ENCODE results near the gene CRACDL.

CRACDL gene, protein sequence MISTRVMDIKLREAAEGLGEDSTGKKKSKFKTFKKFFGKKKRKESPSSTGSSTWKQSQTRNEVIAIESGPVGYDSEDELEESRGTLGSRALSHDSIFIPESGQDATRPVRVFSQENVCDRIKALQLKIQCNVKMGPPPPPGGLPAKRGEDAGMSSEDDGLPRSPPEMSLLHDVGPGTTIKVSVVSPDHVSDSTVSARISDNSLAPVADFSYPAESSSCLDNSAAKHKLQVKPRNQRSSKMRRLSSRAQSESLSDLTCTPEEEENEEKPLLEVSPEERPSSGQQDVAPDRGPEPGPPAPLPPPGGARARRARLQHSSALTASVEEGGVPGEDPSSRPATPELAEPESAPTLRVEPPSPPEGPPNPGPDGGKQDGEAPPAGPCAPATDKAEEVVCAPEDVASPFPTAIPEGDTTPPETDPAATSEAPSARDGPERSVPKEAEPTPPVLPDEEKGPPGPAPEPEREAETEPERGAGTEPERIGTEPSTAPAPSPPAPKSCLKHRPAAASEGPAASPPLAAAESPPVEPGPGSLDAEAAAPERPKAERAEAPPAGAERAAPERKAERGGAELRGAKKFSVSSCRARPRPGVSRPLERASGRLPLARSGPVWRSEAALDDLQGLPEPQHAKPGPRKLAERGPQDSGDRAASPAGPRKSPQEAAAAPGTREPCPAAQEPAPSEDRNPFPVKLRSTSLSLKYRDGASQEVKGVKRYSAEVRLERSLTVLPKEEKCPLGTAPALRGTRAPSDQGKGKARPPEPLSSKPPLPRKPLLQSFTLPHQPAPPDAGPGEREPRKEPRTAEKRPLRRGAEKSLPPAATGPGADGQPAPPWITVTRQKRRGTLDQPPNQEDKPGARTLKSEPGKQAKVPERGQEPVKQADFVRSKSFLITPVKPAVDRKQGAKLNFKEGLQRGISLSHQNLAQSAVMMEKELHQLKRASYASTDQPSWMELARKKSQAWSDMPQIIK

DNA sequence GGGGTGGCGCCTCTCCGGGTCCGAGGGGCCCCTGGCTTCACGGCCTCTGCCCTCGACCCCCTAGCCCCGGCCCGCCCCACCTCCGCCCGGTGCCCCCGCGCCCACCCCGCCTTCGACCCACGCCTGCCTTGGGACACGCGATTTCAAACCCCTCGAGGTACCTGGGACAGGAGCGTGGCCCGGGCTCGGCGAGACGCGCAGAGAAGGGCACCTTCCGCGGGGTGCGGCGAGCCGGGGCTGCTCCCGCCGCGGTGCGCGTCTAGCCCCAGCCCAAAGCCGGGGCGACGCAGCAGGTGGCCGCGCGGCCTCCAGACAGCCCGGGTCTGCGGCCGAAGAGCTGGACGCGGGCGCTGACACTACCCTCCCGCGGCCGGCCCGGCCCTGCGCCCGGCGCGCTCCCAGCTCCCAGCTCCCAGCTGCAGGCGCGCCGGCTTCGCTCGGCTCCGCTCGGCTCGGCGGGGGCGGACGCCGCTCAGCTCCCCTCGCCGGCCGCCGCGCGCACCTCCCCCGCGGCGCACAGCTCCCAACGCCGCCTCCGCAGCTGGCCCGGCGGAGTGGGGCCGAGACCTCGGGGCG is at the start of gene CRACDL:
TSS of gene CRACDL (minus strand) at position 449 of the 576 bp plus-strand sequence. CDS start 89,425 bp downstream, outside the sequence.
- DNase-seq (ENCODE audit: low read depth), result no peak

DNA sequence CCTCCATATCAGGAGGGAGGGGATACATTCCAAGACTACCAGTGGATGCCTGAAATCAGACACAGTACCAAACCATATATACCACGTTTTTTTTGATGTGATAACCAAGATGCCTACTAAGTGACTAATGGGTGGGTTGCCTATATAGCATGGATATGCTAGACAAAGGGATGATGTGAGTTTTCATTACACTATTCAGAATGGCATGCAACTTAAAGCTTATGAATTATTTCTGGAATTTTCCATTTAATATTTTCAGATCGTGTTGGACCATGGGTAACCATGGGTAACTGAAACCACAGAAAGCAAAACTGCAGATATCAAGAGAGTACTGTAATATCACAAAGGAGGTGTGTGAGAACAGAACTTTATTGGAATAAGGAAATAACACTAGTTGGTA is 39.6 kb upstream of the CRACDL start:
- DNase-seq (ENCODE audit: low read depth), result no peak

DNA sequence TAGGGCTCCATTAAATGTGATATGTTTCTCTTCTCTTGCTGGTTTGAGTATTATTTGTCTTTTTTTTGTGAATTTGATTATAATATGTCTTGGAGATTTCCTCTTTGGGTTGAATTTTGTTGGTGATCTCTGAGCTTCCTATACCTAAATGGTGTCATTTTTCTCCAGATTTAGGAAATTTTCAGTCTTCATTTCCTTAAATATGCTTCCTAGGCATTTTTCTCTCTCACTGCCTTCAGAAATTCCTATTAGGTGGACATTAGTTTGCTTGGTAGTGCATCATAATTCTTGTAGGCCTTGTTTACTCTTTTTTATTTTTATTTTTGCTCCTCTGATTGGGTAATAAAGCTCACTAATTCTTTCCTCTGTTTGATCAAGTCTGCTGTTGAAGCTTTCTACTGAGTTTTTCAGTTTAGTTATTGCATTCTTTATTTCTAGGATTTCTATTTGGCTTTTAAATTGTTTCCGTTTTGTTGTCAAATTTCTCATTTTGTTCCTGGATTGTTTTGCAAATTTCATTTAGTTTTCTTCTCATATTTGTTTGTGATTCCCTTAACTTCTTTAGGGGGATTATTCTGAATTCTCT is 36.6 kb upstream of the CRACDL start:
- DNase-seq (ENCODE audit: low read depth), result no peak

DNA sequence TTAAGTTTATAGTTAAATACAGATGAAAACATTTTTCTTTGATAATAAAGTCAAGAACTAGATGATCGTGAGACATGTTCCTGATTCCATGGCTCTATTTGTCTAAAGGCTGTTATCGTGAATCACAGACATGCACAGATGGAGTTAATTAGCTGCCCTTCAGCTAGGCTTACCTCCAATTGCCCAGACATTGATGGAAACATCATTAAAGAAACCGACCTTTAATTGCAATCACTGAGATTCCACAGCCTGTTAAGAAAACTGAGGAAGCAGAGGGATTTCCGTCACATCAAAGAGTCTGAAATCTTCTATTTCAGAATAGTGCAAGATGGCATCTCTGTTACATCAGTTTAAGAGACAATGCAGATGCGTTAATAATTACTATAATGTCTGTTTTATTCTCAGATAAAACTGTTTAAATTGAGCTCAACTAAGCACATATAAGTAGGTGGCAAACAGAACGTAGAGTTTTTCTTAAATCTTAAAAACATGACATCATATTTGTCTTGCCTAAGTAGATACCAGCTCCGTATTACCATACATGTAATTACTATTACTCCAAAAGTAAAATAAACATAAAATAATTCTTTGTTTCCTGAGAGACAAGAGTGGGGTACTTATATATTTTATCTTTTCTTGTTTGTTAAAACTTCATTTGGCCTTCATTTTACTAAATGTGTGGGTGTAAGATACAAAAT is 23.9 kb upstream of the CRACDL start:
- DNase-seq (ENCODE audit: low read depth), result no peak

DNA sequence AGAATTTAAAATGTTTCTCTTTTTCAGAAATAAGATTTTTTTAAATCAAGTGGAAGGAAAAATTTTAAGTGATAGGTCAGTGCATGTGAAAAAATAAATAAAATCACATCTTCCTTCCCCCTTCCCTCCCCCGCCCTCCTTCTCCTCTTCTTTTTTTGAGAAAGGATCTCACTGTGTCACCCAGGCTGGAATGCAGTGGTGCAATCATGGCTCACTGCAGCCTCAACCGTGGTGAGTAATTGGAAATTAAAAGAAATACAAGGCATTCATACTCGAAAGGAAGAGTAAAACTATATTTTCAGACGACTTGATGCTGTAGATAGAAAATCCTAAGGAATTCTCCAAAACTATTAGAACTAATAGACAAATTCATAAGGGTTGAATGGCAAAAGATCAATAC is 16.9 kb upstream of the CRACDL start:
- no peak for DNase-seq (ENCODE audit: low read depth)

DNA sequence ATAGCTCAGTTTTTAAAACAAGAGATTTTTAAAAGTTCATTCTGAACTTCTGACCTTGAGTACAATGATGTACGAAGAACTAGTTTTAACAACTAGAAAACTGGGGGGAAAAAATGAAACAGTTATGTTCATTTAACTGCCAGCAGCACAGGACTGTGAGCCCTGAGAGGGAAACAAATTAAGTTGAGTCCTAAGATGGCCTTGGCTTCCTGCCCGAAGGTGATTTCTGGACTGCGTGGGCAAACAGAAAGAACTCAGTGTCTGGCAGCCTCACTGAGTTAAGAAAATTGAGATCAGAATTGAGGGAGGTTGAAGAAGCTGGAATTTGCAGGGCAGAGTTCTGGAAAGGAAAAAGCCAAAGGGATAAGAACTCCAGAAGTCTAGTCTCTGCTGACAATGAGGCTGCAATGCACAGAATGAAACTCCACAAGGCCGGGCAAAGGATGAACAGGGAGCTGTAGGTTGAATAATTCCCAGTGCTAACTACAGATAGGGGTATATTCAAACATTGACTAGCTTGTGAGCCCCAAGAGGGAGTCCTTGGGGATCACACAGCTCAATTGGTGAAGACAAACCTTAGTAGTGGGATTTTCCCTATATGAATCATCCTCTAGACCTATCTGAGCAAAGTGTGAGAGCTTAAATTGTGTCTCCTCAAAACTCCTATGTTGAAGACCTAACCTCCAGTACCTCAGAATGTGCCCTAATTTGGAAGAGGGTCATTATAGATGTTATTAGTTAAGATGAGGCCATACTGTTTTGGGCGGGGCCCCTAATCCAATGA is 13.1 kb upstream of the CRACDL start:
- no peak for DNase-seq (ENCODE audit: low read depth)

DNA sequence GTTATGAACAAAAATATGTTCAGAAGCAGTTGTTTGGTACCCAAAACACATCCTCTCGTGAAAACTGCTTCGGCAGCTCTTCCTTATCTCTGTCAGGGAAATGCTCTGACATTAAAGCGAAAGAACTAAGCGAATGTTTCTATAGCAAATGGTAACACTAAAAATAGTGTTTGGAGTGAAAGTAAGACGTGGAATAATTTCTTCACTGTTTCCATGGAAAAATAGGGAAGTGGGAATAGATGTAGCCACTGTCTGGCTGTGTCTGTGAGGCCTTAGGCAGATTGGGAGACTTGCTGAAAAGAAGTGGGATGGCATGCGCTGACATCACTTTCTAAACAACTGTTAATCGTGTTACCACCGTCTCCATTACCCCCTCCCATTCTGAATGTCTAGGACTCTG is 11.5 kb upstream of the CRACDL start:
- no peak for DNase-seq (ENCODE audit: low read depth)

DNA sequence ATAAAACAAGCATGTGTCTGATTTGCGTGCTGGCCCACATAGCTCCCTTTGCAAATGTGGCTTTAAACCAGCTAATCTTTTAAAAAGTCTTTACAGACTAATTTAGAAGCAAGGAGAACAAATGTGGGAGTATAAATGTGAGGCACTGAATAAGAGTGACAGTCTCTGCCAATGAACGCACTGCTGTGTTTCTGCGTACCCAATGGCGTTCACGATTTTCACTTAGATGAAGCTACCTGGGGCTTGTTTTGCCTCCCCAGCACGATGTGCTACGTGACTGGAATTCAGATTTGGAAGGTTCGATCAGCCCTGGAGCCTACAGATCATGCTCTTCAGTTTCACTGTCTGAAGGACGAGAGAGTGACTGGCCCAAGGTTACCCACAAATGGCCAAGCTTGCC is 10.8 kb upstream of the CRACDL start:
- no peak for DNase-seq (ENCODE audit: low read depth)

DNA sequence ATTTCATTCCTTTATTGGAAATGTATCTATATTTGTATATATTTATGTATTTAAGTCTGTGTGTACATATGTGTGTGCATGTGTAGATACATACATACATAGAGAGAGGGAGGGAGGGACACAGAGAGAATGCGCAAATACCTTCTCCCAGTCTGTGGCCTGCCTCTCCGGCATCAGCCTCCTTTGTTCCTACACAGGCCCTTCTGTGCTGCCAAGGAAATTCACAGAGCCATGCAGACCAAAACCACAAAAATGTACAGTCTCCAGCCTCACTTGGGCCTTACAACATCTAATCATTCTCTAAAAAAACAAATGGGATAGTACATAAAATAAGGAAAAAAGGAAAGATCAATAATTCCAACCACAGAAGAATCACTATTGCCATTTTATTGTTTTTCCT is 8.8 kb upstream of the CRACDL start:
- no peak for DNase-seq (ENCODE audit: low read depth)

DNA sequence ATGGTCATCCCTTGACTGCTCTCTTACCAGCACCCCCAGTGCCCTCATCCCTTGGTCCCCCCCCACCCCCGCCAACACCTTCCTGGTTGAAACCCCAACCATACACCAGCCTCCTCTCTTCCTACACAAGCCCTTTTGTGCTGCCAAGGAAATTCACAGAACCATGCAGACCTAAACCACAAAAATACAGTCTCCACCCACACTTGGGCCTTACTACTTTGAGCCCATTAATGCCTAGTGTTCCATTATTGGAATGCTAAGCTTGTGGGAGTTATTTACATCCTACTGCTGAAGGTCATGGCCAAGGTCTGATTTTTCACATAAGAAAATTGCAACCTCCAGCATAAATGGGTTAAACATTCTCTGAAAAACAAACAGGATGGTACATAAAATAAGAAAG is 4.1 kb upstream of the CRACDL start:
- no peak for DNase-seq (ENCODE audit: low read depth)

DNA sequence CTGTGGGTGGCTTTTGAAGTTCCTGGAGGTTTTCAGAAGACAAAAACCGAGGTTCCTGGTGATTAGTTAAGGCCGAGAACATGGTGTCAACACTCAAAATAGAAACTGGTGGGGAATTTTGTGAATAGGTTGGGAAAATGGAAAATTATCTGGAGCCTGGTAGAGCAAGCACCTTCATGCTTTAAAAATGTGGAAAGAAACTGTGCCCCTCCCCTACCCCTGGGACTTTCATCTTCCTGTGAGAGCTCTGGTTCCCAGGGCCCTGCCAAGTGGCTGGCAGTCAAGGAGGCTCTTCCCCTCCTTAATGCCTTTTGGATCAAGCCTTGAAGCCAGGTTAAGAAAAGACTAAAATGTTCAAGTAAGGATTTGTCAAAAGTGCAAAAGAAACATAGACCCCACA is 1.9 kb upstream of the CRACDL start:
- no peak for DNase-seq (ENCODE audit: low read depth)

DNA sequence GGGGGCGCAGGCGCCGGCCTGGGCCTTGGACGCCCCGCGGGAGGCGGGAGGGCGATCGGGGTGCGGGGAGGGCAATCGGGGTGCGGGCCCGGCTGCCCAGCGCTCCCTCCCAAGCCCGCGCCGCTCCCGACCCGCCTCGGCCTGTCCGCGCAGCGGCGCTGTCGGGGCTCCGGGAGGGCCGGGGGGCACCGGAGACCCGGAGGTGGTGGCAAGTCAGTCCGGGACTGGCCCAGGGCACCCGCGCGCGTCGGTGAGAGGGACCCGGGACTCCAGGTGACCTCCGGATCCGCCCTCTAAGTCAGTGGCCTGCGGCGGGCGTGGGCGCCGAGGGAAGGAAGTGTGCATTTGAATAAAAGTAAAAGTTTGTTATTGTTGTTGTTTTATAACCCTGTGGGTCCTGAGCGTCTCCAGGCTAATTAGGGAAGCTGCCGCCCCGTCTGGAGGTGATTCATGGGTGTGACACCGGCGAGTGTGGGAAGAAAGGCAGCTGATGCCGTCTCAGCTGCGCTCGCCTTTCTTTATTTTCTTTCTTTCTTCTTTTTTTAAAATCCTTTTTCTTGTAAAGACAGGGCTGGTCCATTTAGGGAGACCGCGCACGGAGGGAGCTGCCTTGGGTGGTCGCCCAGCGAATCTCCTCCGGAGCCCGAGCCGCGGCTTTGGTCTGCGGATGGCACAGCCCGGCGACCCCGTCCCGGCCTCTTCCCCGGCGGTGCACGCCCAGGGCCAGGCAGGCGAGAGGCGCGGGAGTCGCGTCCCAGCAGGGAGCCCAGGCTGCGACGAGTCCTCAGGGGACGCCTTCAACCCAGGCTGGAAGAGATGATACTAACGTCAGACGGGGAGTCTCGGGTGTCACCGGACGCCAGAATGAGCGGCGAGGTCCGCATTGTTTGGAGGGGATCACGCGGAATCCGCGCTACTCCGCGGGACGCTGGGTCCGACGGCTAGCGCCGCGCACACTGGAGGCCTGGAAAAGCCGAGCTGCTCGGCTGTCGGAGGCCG is 627 bp upstream of the CRACDL start:
- DNase-seq (ENCODE audit: low read depth), result no peak

DNA sequence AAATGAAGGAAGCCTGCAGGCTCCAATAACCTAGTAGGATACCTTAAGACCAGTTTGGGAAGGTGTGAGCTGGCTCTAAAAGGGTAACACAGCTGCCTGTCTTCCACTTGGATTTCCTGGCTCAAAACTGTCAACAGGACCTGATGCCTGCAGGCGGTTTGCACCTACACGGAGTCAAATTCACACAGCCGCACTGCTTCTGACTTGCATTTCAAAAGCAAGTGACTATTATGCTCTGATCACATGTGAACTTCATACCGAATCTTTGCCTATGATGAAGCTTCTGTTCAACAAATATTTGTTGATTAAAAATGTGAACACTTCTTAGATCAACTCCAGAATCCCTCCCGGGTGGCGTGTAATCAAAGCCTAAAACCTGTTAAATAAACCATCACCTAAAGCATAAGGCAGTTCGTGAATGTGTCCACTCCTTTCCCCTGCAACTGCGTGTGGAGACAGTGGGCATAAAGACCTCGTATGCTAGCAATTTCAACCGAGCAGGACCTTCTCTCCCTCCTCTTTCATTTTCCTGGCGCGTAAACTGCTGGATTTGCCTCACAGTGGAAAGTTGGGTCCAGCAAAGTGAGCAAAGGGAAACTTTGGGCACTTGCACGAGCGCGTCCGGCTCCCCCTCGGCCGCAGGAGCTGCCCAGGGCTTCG is 784 bp downstream of the CRACDL start:
- no peak for DNase-seq (ENCODE audit: low read depth)

DNA sequence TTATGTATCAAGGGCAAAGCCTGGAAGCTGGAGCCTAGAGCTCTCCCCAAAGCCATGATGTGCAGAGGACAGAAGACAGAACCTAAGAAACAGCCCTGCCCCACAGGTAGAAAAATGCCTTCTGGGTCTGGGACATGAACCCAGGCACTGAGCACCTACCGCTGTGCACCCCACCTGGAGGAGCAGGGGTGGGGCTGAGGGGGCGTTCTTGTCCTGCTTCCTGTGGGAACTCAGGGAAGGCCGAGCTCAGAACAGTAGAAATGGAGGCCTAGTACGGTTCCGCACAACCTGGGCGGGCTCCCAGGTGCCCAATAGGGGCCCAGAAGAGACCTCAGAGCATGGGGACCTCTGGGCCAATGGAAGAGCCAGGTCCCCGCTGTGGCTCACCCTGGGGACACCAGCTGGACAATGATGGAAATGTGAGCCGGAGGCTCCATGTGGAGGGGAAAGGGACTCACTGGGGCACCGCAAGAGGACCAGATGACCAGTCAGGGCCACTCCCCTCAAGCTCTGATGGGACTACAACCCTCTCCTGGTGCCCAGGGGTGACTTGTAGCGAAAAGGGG is 3.2 kb downstream of the CRACDL start:
- no peak for DNase-seq (ENCODE audit: low read depth)

DNA sequence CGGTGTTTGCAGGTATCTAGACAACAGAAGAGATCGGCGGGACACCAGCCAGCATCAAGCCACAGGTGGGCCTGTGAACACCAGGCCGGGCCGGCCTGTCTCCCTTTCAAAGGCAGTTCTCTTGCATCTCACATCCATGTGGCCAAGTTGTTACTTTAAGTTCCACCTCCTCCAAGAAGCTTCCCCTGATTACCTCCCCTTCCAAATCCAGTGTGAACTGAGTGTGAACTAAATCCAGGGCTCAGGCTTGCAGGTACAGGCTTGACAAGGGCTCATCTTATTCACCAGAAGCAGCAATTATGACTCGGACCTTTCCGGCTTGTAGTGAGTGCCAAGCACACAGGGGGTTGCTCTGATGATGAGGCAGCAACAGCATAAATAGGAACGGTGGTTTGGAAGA is 3.9 kb downstream of the CRACDL start:
- DNase-seq (ENCODE audit: low read depth), result no peak

DNA sequence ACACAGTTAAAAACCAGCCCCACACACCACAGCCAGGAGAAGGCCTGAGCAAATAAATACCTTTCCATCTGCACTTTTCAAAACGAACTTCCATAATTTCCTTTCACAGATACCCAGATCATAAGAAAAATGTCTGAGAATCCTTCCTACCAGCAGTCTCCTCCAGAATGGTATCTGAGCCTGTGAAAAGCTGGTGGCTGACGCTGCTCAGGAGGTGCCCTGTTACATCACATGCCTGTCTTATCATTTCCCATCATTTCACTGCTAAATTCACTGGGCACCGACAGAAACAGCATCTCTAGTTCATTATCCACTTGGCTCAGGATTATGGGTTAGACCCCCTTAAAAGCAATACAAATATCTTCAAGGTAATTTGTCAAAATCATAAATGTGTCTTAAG is 4.4 kb downstream of the CRACDL start:
- no peak for DNase-seq (ENCODE audit: low read depth)

DNA sequence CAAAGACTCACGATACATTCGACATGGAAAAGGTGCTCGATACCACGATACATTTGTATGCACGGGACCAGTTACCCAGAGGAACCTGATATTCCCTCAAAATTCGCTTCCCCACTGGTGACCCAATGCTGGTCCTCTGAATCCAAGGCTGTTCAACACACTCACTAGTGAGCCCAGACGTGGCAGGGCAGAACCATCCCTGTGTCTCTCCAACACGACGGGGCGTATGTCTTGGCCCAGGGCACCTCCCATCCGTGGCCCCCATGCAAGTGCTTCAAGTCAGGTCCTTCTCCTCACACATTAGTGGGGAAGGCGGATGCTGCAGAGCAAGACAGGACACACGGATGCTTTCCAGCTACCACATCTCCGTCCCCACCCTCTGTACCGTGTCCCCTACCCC is 6.1 kb downstream of the CRACDL start:
- DNase-seq (ENCODE audit: low read depth), result no peak

DNA sequence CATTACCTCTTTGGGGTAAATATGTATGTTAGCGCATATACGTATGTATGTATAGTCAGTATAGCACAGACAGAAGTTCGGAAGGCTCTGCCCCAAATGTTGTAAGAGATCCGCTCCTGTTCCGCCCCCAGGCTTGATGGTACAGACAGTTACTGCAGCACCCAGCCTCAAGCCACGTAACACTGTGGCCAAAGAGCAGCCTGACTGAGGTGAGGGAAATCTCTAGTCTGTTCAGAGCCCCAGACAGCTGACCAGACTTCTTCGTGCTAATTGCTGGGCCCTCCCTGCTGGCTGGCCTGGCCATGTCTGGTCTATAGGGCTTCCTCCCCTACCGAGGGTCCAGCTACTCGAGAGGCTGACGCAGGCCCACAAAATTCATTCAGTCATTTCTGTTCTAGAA is 7.8 kb downstream of the CRACDL start:
- DNase-seq (ENCODE audit: low read depth), result no peak

DNA sequence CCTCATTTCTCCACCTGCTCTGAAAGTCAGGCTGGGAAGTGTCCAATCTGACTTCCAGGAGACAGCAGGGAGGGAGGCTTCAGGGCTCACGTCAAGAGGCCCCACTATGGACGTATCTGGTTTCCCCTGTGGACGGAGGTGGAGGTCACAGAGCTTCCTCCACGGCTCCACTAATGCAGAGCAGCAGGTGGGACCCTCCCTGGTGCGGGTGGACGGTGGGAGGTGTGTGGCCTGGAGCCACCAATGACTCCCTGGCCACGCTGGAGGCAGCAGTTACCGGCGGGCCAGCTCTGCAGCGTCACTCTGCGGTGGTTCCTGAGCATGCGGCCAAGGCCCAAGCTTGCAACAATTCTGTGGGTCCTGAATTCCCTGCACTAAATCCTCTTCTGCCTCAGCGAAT is 9.0 kb downstream of the CRACDL start:
- no peak for DNase-seq (ENCODE audit: low read depth)

Measured in T-helper 22 cell (primary cell).